Stimulated activated naive CD8-positive, alpha-beta T cell treated with anti-CD3 and anti-CD28 coated beads, Interleukin-15, amount 100 ng/mL, for 72 hours (primary cell): ENCODE data around the gene FBXL13.
"Not testable (repeated sequence)": the region's sequence is repeated elsewhere in the genome, so short reads cannot be mapped to it uniquely, and the experiment has no call there.

ENCODE experiments used
- ATAC-seq: fragments of 150-1000 bp; cut with Tn5 transposase; 2 replicates; pipeline ENCODE4 v1.10.0; 2021; ENCODE audit warnings: mild to moderate bottlenecking, moderate library complexity
- DNase-seq, 2 donors: peaks; one replicate each; pipeline ENCODE4 v3.0.0; 2021 to 2022
- H3K27ac Mint-ChIP-seq, 2 donors: one replicate each; pipeline ENCODE4 v1.8.0; 2022; ENCODE audit warnings: mild to moderate bottlenecking in 2 of 2, mixed read lengths in 2 of 2, moderate library complexity in 2 of 2
- H3K27me3 Mint-ChIP-seq: one replicate; pipeline ENCODE4 v1.8.0; 2022; ENCODE audit warnings: mixed read lengths
- H3K4me1 Mint-ChIP-seq: one replicate; pipeline ENCODE4 v1.8.0; 2022; ENCODE audit warnings: mild to moderate bottlenecking, mixed read lengths
- H3K4me3 Mint-ChIP-seq, 2 donors: one replicate each; pipeline ENCODE4 v1.8.0; 2022; ENCODE audit warnings: mild to moderate bottlenecking in 2 of 2, mixed read lengths in 2 of 2, moderate library complexity in 1 of 2
- H3K9me3 Mint-ChIP-seq, 2 donors: one replicate each; pipeline ENCODE4 v1.8.0; 2022; ENCODE audit warnings: mixed read lengths in 2 of 2

The FBXL13 gene

DNA sequence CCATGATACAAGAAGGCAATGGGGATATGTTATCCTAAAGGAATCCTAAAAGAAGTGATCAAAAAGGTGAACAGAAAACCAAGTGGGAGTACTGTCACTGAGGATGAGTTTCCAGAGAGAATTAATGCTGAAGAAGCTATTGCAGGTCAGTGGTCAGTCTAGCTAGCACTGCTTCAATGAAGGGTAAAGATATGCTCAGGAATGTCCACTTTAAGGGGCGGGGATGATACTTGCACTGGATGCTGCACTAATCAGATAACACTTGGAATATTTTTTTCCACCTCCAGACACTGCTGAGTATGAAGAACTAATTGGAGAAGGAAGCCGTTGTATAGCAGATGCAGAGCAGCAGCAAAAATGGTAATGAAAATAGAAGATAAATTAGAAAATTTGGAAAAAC is 86.5 kb downstream of the FBXL13 start:
- H3K4me3 Mint-ChIP-seq, result no peak overlapping the region
- DNase-seq (no peak), ATAC-seq (no peak)
- no peaks in the 10 kb centered on the region for H3K27me3 Mint-ChIP-seq
- H3K27ac Mint-ChIP-seq, result no peak overlapping the region
- no peaks in the 10 kb centered on the region for H3K9me3 Mint-ChIP-seq
- H3K4me1 Mint-ChIP-seq, result no peaks in the 10 kb centered on the region

DNA sequence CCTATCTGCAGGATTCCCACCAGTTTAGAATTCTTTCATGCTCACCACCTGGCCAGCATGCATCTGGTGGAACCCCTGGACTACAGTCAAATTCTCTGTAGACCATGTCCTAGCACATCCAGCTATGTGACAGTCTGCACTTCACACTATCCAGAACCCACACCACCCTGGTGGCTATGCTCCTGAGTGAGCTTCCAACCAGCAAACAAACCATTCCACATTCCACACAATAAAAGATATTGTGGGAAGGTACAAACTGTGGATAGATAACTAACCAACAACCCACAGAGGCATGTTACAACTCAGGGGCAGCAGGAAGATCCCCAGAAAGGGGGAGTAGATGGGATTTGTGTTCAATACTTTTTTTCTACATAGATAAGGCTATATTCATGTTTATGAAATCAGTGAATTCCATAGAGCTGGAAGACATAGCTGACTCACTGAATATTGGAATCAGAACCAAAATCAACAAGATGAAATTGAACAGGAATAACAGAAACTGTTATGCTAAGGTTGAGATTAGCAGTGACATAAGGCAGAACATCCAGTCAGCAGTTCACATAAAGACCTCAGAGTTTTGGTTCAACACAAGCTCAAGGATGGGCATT is 89.3 kb downstream of the FBXL13 start:
- DNase-seq (no peak), ATAC-seq (no peak)
- Mint-ChIP-seq H3K9me3 (no peaks in the 10 kb centered on the region), H3K4me1 (no peaks in the 10 kb centered on the region), H3K4me3 (no peak overlapping the region), H3K27me3 (no peaks in the 10 kb centered on the region), H3K27ac (no peak overlapping the region)

DNA sequence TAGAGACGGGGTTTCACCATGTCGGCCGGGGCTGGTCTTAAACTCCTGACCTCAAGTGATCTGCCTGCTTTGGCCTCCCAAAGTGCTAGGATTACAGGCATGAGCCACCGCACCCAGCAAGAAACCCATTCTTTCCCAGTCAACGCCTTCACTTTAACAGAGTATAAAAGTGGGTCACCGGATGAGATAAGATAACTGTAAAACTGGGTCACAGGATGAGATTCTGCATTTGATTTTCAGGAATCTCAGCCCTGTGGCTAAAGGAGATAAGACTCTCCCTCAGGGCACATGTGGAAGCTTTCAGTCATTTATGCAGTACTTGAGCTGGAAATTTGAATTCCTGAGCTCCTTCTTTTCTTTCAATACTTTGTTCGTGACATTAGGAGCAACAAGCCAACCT is 91.0 kb downstream of the FBXL13 start:
- ATAC-seq (no peak), DNase-seq (no peak)
- Mint-ChIP-seq H3K27me3 (no peaks in the 10 kb centered on the region), H3K4me3 (no peak overlapping the region), H3K27ac (no peak overlapping the region), H3K9me3 (no peaks in the 10 kb centered on the region), H3K4me1 (no peaks in the 10 kb centered on the region)

DNA sequence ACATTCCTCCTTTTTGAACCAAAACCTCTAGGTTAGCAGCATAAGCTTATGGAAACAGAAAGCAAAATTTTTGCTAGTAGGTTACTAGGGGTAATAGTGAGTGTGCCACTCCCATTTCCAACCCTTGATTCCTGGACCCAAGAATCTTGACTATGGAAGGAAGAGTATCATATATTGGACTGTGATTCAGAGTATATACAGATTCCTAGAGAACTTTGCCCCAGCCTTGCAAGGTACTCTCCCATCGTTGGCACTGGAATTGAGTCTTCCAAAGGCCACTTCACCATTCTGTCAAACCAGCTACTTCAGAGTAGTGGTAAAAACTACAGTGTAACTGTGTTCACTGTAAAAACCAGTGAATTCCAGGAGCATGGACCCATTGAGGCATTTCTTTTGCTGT is 92.4 kb downstream of the FBXL13 start:
- Mint-ChIP-seq H3K4me1 (no peaks in the 10 kb centered on the region), H3K9me3 (no peaks in the 10 kb centered on the region), H3K27me3 (no peaks in the 10 kb centered on the region), H3K4me3 (no peak overlapping the region), H3K27ac (no peak overlapping the region)
- ATAC-seq (no peak), DNase-seq (no peak)

DNA sequence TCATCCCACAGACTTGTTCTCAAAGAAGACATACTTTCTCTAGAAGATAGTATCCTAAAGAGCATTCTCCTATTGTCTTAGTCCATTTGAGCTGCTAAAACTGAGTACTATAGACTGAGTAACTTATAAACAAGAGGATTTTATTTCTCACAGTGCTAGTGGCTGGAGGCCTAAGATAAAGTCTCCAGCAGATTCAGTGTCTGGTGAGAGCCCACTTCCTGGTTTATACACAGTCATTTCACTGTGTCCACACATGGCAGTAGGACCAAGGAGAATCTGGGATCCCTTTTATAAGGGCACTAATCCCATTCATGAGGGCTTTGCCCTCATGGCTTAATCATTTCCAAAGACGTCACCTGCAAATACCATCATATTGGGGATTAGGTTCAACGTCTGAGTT is 93.1 kb downstream of the FBXL13 start:
- H3K27ac Mint-ChIP-seq, result no peak overlapping the region
- H3K4me1 Mint-ChIP-seq, result no peaks in the 10 kb centered on the region
- no peaks in the 10 kb centered on the region for H3K9me3 Mint-ChIP-seq
- no peak for DNase-seq
- no peaks in the 10 kb centered on the region for H3K27me3 Mint-ChIP-seq
- ATAC-seq, result no peak
- H3K4me3 Mint-ChIP-seq, result no peak overlapping the region

DNA sequence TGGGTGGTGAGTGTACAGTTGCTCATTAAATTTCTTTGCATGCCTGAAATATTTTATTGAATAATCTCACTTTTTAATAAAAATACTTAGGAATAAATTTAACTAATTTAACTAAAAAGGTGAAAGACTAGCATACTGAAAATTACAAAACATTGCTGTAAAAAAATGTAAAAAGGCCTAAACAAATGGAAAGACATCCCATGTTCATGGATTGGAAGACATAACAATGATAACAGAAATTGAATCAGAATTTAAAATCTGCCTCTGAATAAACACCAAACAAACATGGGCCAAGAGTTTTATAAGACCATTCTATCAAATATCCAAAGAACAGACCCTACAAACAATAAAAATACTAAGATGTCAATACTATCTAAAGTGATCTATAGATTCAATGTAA is 94.9 kb downstream of the FBXL13 start:
- H3K27me3 Mint-ChIP-seq, result no peaks in the 10 kb centered on the region
- H3K4me1 Mint-ChIP-seq, result no peaks in the 10 kb centered on the region
- ATAC-seq, result no peak
- DNase-seq, result no peak
- H3K4me3 Mint-ChIP-seq, result no peak overlapping the region
- H3K9me3 Mint-ChIP-seq, result no peaks in the 10 kb centered on the region
- H3K27ac Mint-ChIP-seq, result no peak overlapping the region

DNA sequence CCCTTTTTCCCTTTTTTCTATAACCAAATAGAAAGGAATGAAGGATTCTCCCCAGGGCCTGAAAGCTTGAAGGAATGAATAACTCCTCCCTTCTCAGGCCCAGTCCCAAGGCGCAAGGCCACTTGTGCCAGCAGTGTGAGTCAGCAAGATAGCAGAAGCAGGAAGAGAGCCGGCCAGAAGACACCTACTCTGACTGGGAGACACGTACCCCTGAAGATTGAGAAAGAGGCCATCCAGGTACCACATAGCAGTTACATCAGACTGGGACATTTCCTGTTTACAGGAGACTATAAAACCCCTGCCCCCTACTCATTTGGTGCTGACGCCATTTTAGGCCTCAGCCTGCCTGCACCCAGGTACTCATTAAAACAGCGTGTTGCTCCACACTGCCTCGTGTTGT is 96.3 kb downstream of the FBXL13 start:
- Mint-ChIP-seq H3K27ac (no peak overlapping the region), H3K4me3 (no peak overlapping the region), H3K27me3 (no peaks in the 10 kb centered on the region), H3K9me3 (no peaks in the 10 kb centered on the region), H3K4me1 (no peaks in the 10 kb centered on the region)
- DNase-seq, result no peak
- no peak for ATAC-seq

DNA sequence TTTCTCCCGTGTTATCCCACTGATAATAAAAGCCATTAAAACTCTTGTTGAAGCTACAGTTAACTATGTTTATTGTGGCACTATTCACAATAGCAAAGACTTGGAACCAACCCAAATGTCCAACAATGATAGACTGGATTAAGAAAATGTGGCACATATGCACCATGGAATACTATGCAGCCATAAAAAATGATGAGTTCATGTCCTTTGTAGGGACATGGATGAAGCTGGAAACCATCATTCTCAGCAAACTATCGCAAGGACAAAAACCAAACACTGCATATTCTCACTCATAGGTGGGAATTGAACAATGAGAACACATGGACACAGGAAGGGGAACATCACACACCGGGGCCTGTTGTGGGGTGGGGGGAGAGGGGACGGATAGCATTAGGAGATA is 97.0 kb downstream of the FBXL13 start:
- not testable (repeated sequence) for H3K4me1 Mint-ChIP-seq, H3K27ac Mint-ChIP-seq, ATAC-seq, H3K27me3 Mint-ChIP-seq, H3K9me3 Mint-ChIP-seq, DNase-seq, H3K4me3 Mint-ChIP-seq

DNA sequence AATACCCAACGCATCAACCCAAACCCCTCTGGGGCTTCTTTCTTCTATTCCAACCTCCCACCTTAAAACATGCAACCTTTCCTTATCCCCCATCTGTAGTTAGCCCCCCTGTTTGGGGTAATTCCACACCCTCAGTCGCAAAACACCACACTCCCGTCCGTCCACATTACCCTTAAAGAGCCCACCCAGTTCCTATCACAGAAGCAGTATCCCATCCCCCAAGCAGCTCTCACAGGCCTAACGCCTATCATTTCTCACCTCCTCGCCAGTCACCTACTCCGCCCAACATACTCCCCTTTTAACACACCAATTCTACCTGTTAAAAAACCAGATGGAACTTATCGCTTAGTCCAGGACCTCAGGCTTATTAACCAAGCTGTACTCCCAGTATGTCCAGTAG is 98.1 kb downstream of the FBXL13 start:
- H3K27me3 Mint-ChIP-seq, result no peaks in the 10 kb centered on the region
- no peak for ATAC-seq
- DNase-seq, result no peak
- no peak overlapping the region for H3K27ac Mint-ChIP-seq
- H3K4me1 Mint-ChIP-seq, result no peaks in the 10 kb centered on the region
- no peaks in the 10 kb centered on the region for H3K9me3 Mint-ChIP-seq
- H3K4me3 Mint-ChIP-seq, result no peak overlapping the region

DNA sequence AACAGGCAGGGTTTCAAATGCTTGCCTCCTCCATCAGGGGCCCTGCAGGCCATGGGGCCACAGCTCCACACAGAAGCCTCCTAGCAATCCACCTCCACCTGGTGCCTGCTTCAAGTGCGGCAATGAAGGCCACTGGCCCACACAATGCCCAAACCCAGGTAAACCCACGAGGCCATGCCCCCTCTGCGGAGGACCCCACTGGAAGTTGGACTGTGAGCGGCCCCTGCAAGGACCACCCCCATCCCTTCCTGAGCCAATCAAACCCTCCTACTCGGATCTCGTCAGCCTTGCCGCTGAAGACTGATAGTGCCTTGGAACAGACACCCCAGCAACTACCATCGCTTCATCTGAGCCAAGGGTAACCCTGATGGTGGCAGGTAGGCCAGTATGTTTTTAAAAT is 98.7 kb downstream of the FBXL13 start:
- H3K27ac Mint-ChIP-seq, result no peak overlapping the region
- ATAC-seq, result no peak
- DNase-seq, result no peak
- no peaks in the 10 kb centered on the region for H3K9me3 Mint-ChIP-seq
- H3K27me3 Mint-ChIP-seq, result no peaks in the 10 kb centered on the region
- H3K4me3 Mint-ChIP-seq, result no peak overlapping the region
- H3K4me1 Mint-ChIP-seq, result no peaks in the 10 kb centered on the region

DNA sequence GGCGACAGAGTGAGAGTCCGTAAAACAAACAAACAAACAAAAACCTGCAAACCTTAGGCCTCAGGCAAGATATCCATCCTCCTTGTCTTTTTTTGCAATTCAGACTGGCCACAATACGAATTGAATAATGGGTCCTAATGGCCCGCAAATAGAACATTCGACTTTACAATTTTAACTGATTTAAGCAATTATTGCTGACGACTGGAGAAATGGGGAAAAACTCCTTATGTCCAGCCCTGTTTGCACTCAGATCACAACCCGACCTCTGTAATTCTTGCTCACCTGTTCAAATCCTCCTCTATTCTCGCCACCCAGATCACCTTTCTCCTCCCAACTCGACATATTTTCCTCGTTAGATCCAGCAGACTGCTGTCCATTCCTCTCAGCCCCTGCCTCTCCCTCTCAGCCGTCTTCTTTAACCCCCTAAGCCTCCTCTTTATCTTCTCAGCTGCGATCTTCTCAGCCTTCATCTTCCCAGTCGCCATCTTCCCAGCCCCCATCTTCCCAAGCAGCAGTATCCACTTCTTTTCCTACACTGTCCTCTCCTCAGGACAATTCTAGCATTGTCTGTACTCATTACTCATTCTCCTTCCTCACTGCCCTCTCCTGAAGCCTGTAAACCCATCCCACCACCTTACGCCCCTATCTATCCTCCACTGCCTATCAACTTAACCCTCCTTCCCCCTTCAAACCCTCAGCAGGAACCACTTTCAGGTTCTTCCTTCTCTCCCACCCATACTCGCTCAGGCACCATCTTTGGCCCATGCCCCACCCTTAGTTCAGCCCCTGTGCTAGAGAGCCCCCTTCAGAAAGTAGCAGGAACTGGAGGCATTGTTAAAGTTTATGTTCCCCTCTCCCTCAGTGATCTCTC is 100.0 kb downstream of the FBXL13 start:
- Mint-ChIP-seq H3K27ac (peak overlapping the region in 1 of 2 donors; percentile 62), H3K4me3 (no peak overlapping the region), H3K4me1 (no peaks in the 10 kb centered on the region), H3K27me3 (no peaks in the 10 kb centered on the region), H3K9me3 (no peaks in the 10 kb centered on the region)
- ATAC-seq (no peak), DNase-seq (no peak)

DNA sequence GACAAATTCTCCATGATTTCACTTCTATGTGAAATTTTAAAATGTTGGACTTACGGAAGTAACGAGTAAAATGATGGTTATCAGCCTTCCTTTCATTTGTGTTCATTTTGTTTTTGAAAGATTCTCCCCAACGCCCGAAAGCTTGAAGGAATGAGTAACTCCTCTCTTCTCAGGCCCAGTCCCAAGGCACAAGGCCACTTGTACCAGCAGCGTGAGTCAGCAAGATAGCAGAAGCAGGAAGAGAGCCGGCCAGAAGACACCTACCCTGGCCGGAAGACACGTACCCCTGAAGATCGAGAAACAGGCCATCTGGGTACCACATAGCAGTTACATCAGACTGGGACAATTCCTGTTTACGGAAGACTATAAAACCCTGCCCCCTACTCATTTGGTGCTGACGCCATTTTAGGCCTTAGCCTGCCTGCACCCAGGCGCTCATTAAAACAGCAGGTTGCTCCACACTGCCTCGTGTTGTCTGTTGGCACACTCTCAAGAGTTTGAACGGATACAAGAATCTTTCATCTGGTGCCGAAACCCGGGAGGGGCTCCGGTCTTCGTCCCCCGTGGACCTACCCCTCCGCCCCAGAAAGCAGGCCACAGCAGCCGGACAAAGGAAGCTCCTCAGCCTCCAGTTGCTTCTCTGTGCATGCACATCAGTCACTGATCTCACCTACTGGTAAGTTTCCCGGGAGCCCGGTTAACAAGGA is 101.3 kb downstream of the FBXL13 start:
- Mint-ChIP-seq H3K27me3 (no peaks in the 10 kb centered on the region), H3K4me1 (no peaks in the 10 kb centered on the region), H3K27ac (no peak overlapping the region), H3K9me3 (no peaks in the 10 kb centered on the region), H3K4me3 (no peak overlapping the region)
- DNase-seq, result no peak
- no peak for ATAC-seq

DNA sequence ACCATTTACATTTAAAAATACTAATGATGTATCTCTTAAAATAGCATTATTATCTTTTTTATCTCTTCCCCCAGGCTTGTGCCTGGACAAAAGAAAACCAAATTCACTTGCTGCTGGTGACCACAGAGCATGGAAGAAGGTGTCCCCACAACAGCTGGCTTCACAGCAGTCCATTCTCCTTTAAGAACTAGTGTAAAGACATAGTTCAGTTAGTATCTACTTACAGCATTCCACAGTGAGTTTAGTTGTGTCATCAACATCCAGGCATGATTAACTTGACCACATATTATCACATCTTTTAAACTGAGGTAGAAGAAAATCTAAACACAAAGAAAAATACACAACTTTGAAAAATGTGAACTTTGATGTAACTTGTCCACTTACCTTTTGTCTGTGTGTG is 106.8 kb downstream of the FBXL13 start:
- Mint-ChIP-seq H3K27me3 (no peaks in the 10 kb centered on the region), H3K27ac (no peak overlapping the region), H3K9me3 (no peaks in the 10 kb centered on the region), H3K4me1 (no peaks in the 10 kb centered on the region), H3K4me3 (no peak overlapping the region)
- DNase-seq (no peak), ATAC-seq (no peak)

DNA sequence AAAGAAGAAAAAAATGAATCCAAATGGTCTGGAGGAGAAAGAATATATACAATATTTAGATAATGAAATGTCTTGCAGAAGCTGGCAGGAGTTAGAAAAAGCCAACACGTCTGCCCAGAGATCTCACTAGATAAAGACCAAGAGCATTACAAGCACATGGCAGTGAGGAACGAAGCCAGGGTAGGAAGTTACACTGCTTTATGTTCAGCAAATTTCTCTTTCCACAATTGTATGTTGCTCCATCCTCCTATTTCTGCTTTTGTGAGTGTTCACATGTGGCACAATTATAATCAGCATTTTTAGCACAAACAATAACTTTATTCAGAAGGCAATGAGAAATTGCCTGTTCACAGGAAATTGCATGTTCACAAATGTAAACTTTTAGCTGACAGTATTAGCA is 108.1 kb downstream of the FBXL13 start:
- Mint-ChIP-seq H3K4me1 (no peaks in the 10 kb centered on the region), H3K27ac (no peak overlapping the region), H3K9me3 (no peaks in the 10 kb centered on the region), H3K4me3 (no peak overlapping the region), H3K27me3 (no peaks in the 10 kb centered on the region)
- no peak for ATAC-seq
- DNase-seq, result no peak

DNA sequence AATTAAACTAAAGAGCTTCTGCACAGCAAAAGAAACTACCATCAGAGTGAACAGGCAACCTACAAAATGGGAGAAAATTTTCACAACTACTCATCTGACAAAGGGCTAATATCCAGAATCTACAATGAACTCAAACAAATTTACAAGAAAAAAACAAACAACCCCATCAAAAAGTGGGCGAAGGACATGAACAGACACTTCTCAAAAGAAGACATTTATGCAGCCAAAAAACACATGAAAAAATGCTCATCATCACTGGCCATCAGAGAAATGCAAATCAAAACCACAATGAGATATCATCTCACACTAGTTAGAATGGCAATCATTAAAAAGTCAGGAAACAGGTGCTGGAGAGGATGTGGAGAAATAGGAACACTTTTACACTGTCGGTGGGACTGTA is 112.6 kb downstream of the FBXL13 start:
- not testable (repeated sequence) for ATAC-seq, H3K4me1 Mint-ChIP-seq, H3K9me3 Mint-ChIP-seq, H3K27ac Mint-ChIP-seq, H3K27me3 Mint-ChIP-seq, DNase-seq, H3K4me3 Mint-ChIP-seq

DNA sequence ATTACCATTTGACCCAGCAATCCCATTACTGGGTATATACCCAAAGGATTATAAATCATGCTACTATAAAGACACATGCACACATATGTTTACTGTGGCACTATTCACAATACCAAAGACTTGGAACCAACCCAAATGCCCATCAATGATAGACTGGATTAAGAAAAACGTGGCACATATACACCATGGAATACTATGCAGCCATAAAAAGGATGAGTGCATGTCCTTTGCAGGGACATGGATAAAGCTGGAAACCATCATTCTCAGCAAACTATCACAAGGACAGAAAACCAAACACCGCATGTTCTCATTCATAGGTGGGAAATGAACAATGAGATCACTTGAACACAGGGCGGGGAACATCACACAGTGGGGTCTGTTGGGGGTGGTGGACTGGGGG is 116.6 kb downstream of the FBXL13 start:
- not testable (repeated sequence) for ATAC-seq, H3K4me3 Mint-ChIP-seq, H3K4me1 Mint-ChIP-seq, H3K27me3 Mint-ChIP-seq, DNase-seq, H3K27ac Mint-ChIP-seq
- peaks cover 30 to 38% of the 10 kb centered on the region in 2 donors for H3K9me3 Mint-ChIP-seq
